WTC11 (cell line): ENCODE results near the gene CNTNAP1. TPM values are rescaled to one million over a fixed set of nuclear protein-coding genes. Genes with fewer than 3 reads are reported as not detected.

Source experiments
- ATF1 ChIP-seq: sonication (generic); formaldehyde crosslinking; IDR thresholded peaks from 2 replicates; pipeline ENCODE4 v1.8.1; 2023; ENCODE audit warnings: mild to moderate bottlenecking, moderate library complexity, missing genetic modification reagents
- ATF2 ChIP-seq: sonication (generic); formaldehyde crosslinking; IDR thresholded peaks from 2 replicates; pipeline ENCODE4 v1.8.1; 2022; ENCODE audit warnings: low read depth, missing genetic modification reagents, borderline replicate concordance
- CBFB ChIP-seq: sonication (generic); formaldehyde crosslinking; IDR thresholded peaks from 2 replicates; pipeline ENCODE4 v1.8.1; 2022; ENCODE audit warnings: mild to moderate bottlenecking, low read depth, missing genetic modification reagents
- CREB1 ChIP-seq: sonication (generic); formaldehyde crosslinking; IDR thresholded peaks from 2 replicates; pipeline ENCODE4 v1.8.0; 2023; ENCODE audit warnings: mild to moderate bottlenecking, missing genetic modification reagents
- CREM ChIP-seq: sonication (generic); formaldehyde crosslinking; IDR thresholded peaks from 2 replicates; pipeline ENCODE4 v1.8.1; 2022; ENCODE audit warnings: mild to moderate bottlenecking, missing genetic modification reagents, moderate library complexity
- E2F5 ChIP-seq: sonication (generic); formaldehyde crosslinking; IDR thresholded peaks from 2 replicates; pipeline ENCODE4 v1.8.1; 2022; ENCODE audit warnings: mild to moderate bottlenecking, moderate library complexity, missing genetic modification reagents
- HMGA2 ChIP-seq: fragments of 250-450 bp; sonication (Bioruptor Pico); IDR thresholded peaks from 2 replicates; pipeline ENCODE4 v1.4.0; 2021; ENCODE audit warnings: mild to moderate bottlenecking, moderate library complexity
- JAZF1 ChIP-seq: fragments of 250-450 bp; sonication (Bioruptor Pico); IDR thresholded peaks from 2 replicates; pipeline ENCODE4 v1.9.0; 2021; ENCODE audit warnings: moderate library complexity, mild to moderate bottlenecking, inconsistent platforms
- JUN ChIP-seq: sonication (generic); formaldehyde crosslinking; IDR thresholded peaks from 2 replicates; pipeline ENCODE4 v1.8.0; 2023; ENCODE audit warnings: mild to moderate bottlenecking, missing genetic modification reagents
- NR1H2 ChIP-seq: sonication (generic); formaldehyde crosslinking; IDR thresholded peaks from 2 replicates; pipeline ENCODE4 v1.9.0; 2021; ENCODE audit warnings: mild to moderate bottlenecking, moderate library complexity, missing genetic modification reagents
- NR2C2 ChIP-seq: sonication (generic); formaldehyde crosslinking; IDR thresholded peaks from 2 replicates; pipeline ENCODE4 v1.8.0; 2022; ENCODE audit warnings: mild to moderate bottlenecking, missing genetic modification reagents
- RELA ChIP-seq: sonication (generic); formaldehyde crosslinking; IDR thresholded peaks from 2 replicates; pipeline ENCODE4 v1.8.1; 2022; ENCODE audit warnings: missing genetic modification reagents, mild to moderate bottlenecking, borderline replicate concordance
- STAT6 ChIP-seq: sonication (generic); formaldehyde crosslinking; conservative IDR thresholded peaks from 2 replicates; pipeline ENCODE4 v1.8.1; 2023; ENCODE audit warnings: mild to moderate bottlenecking, low read depth, missing genetic modification reagents, moderate library complexity
- TCF7 ChIP-seq: sonication (generic); formaldehyde crosslinking; IDR thresholded peaks from 2 replicates; pipeline ENCODE4 v1.8.0; 2022; ENCODE audit warnings: mild to moderate bottlenecking, low read depth, missing genetic modification reagents, moderate library complexity
- TEAD1 ChIP-seq: sonication (generic); formaldehyde crosslinking; IDR thresholded peaks from 2 replicates; pipeline ENCODE4 v1.8.0; 2022; ENCODE audit warnings: mild to moderate bottlenecking, missing genetic modification reagents
- TEAD4 ChIP-seq: sonication (generic); formaldehyde crosslinking; IDR thresholded peaks from 2 replicates; pipeline ENCODE4 v1.8.0; 2022; ENCODE audit warnings: mild to moderate bottlenecking, missing genetic modification reagents
- USF1 ChIP-seq: sonication (generic); formaldehyde crosslinking; IDR thresholded peaks from 2 replicates; pipeline ENCODE4 v1.8.0; 2022; ENCODE audit warnings: mild to moderate bottlenecking, missing genetic modification reagents
- ZBTB21 ChIP-seq: sonication (generic); formaldehyde crosslinking; IDR thresholded peaks from 2 replicates; pipeline ENCODE4 v1.8.1; 2023; ENCODE audit warnings: mild to moderate bottlenecking, missing genetic modification reagents, borderline replicate concordance
- ZBTB43 ChIP-seq: sonication (generic); formaldehyde crosslinking; IDR thresholded peaks from 2 replicates; pipeline ENCODE4 v1.8.1; 2023; ENCODE audit warnings: mild to moderate bottlenecking, missing genetic modification reagents
- ZNF423 ChIP-seq: fragments of 250-450 bp; sonication (Bioruptor Pico); IDR thresholded peaks from 2 replicates; pipeline ENCODE4 v2.1.2; 2022; ENCODE audit warnings: mild to moderate bottlenecking, moderate library complexity
- total RNA-seq: library from RNA; stranded (reverse); gene quantifications from 3 replicates; pipeline ENCODE4 v1.2.3, GENCODE V29; 2021
- TF ChIP-seq, protein P1 (sequence below): sonication (generic); formaldehyde crosslinking; IDR thresholded peaks from 2 replicates; pipeline ENCODE4 v1.8.1; 2023; ENCODE audit warnings: mild to moderate bottlenecking, missing genetic modification reagents, borderline replicate concordance
- TF ChIP-seq, protein P2 (sequence below): sonication (generic); formaldehyde crosslinking; IDR thresholded peaks from 2 replicates; pipeline ENCODE4 v1.8.0; 2022; ENCODE audit warnings: mild to moderate bottlenecking, missing genetic modification reagents

The CNTNAP1 gene
- total RNA-seq, 1 experiment from 2014 or later, result 12.1 TPM

DNA sequence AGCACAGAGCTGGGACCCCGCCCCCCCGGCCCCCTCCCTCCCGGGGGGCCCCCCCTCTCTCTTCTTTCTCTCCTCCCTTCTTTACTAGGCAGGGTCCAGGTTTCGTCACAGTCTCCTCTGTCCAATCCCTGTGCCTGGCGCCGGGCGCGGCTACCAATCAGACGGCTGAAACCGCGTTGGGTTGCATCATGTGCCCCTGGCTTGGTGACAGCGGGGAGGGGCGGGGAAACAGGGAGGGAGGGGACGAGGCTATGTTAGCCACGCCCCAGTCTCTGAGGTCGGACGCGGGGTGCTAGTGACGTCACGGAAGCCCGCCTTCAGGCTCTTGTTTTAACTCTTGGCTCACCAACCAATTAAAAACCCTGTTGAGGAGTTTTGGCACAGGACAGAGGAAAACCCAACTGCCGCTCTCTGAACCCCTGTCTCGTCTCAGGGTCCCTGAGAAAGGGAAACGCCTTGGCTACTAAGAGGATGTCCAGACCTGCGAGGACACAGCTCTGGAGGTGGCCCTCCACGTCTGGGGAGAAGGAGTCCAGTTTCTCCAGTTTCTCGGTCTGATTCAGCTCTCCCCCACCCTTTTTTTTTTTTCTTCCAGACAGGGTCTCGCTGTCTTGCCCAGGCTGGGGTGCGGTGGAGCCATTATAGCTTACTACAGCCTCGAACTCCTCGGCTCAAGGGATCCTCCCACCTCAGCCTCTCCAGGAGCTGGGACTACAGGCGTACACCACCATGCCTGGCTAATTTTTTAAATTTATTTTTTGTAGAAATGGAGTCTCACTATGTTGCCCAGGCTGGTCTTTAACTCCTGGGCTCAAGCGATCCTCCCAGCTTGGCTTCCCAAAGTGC, 5.1 kb upstream of the CNTNAP1 start (continued):
- peak; percentile 90 for TF ChIP-seq USF1 (CRISPR knock-in tag)
- TF ChIP-seq RELA, result no peak
- no peak for TF ChIP-seq JUN
- no peak for TF ChIP-seq ZBTB43 (CRISPR knock-in tag)
- TF ChIP-seq TEAD4 (CRISPR knock-in tag), result no peak
- no peak for TF ChIP-seq ZNF423 (CRISPR knock-in tag)
- TF ChIP-seq ZBTB21, result no peak
- no peak for TF ChIP-seq HMGA2 (CRISPR knock-in tag)
- no peak for TF ChIP-seq CBFB (CRISPR knock-in tag)
- TF ChIP-seq E2F5 (CRISPR knock-in tag), result no peak
- TF ChIP-seq CREB1 (CRISPR knock-in tag), result no peak
- TF ChIP-seq NR2C2 (CRISPR knock-in tag), result no peak
- TF ChIP-seq TCF7 (CRISPR knock-in tag), result no peak
- no peak for TF ChIP-seq CREM (CRISPR knock-in tag)
- no peak for TF ChIP-seq NR1H2 (CRISPR knock-in tag)
- TF ChIP-seq, protein P1, sequence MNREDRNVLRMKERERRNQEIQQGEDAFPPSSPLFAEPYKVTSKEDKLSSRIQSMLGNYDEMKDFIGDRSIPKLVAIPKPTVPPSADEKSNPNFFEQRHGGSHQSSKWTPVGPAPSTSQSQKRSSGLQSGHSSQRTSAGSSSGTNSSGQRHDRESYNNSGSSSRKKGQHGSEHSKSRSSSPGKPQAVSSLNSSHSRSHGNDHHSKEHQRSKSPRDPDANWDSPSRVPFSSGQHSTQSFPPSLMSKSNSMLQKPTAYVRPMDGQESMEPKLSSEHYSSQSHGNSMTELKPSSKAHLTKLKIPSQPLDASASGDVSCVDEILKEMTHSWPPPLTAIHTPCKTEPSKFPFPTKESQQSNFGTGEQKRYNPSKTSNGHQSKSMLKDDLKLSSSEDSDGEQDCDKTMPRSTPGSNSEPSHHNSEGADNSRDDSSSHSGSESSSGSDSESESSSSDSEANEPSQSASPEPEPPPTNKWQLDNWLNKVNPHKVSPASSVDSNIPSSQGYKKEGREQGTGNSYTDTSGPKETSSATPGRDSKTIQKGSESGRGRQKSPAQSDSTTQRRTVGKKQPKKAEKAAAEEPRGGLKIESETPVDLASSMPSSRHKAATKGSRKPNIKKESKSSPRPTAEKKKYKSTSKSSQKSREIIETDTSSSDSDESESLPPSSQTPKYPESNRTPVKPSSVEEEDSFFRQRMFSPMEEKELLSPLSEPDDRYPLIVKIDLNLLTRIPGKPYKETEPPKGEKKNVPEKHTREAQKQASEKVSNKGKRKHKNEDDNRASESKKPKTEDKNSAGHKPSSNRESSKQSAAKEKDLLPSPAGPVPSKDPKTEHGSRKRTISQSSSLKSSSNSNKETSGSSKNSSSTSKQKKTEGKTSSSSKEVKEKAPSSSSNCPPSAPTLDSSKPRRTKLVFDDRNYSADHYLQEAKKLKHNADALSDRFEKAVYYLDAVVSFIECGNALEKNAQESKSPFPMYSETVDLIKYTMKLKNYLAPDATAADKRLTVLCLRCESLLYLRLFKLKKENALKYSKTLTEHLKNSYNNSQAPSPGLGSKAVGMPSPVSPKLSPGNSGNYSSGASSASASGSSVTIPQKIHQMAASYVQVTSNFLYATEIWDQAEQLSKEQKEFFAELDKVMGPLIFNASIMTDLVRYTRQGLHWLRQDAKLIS (CRISPR knock-in tag), result no peak
- TF ChIP-seq, protein P2, sequence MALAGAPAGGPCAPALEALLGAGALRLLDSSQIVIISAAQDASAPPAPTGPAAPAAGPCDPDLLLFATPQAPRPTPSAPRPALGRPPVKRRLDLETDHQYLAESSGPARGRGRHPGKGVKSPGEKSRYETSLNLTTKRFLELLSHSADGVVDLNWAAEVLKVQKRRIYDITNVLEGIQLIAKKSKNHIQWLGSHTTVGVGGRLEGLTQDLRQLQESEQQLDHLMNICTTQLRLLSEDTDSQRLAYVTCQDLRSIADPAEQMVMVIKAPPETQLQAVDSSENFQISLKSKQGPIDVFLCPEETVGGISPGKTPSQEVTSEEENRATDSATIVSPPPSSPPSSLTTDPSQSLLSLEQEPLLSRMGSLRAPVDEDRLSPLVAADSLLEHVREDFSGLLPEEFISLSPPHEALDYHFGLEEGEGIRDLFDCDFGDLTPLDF (CRISPR knock-in tag), result no peak
- no peak for TF ChIP-seq STAT6 (CRISPR knock-in tag)
- no peak for TF ChIP-seq ATF2 (CRISPR knock-in tag)
- TF ChIP-seq TEAD1 (CRISPR knock-in tag), result no peak
- no peak for TF ChIP-seq ATF1 (CRISPR knock-in tag)
- TF ChIP-seq JAZF1 (CRISPR knock-in tag), result no peak
